ENCODE measurements around the gene RNU5D-1.

- TF ChIP-seq CTCF (IDR thresholded peaks at IDR 0.05; ENCODE audit: low read length) (no peak), EZH2 (IDR thresholded peaks at IDR 0.05; ENCODE audit: borderline replicate concordance, low read length) (no peak)
These were observed 6.5 kb downstream of the RNU5D-1 start for GRCh38 chr1:44724296-44724954.

All from OCI-LY1 (cell line).